ENCODE measurements around the gene VSIG1.
A peak's percentile ranks its signal among the peaks of the same experiment; 100 is the strongest.

DNA sequence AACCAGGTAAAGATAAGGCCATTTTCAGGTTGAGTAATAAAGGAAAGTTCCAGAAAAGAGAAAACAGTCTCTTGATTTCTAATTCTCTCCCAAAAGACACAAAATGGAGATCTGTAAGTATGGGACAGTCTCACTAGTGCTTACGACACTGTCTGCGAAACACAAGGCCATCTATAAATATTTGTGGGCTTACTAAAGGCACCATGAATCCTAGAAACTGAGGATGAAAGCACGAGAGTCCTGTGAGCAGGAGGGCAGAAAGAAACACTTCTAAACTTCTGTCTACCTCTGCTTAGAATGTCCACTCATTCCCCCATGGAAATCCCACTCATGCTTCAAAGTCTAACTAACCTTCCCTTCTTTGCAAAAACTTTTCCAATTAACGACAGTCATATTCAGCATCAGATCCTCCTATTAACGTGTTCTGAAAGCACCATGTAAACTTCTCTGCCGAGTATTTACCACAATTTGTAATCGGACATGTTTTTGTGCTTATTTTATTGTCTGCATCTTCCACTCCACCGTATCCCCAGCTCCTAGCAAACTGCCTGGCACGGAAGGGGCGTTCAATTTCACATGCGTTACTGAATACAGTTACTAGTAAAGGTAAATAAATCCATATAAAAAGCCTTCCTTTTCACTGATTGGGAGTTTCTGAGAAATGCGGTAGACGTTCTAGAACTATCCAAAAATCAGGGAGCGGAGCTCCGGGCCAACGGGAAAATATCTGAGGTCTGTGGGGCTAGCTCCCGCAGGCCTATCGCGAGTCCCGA, 45.8 kb downstream of the VSIG1 start:
- no peak for TF ChIP-seq BHLHE40 (IDR thresholded peaks at IDR 0.05; ENCODE audit: borderline replicate concordance)
- no peak for TF ChIP-seq ARNT (IDR thresholded peaks at IDR 0.05)
- TF ChIP-seq, protein P1, sequence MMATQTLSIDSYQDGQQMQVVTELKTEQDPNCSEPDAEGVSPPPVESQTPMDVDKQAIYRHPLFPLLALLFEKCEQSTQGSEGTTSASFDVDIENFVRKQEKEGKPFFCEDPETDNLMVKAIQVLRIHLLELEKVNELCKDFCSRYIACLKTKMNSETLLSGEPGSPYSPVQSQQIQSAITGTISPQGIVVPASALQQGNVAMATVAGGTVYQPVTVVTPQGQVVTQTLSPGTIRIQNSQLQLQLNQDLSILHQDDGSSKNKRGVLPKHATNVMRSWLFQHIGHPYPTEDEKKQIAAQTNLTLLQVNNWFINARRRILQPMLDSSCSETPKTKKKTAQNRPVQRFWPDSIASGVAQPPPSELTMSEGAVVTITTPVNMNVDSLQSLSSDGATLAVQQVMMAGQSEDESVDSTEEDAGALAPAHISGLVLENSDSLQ (IDR thresholded peaks at IDR 0.05) = no peak
- no peak for TF ChIP-seq NFRKB (IDR thresholded peaks at IDR 0.05)
- TF ChIP-seq ELF4 (IDR thresholded peaks at IDR 0.05) = no peak
- TF ChIP-seq HDGF (IDR thresholded peaks at IDR 0.05; ENCODE audit: borderline replicate concordance) = no peak
- TF ChIP-seq FOXA1 (IDR thresholded peaks at IDR 0.05) = no peak
- no peak for TF ChIP-seq SP1 (IDR thresholded peaks at IDR 0.05)
- TF ChIP-seq FOXK2 (IDR thresholded peaks at IDR 0.05) = no peak
- no peak for TF ChIP-seq ZNF384 (IDR thresholded peaks at IDR 0.05)
- no peak for TF ChIP-seq FOXM1 (IDR thresholded peaks at IDR 0.05; ENCODE audit: borderline replicate concordance)
- TF ChIP-seq SUZ12 (IDR thresholded peaks at IDR 0.05) = no peak
- TF ChIP-seq L3MBTL2 (conservative IDR thresholded peaks at IDR 0.05) = 0 out of 2 replicates have a peak, but pooled peaks have one; percentile 10
- TF ChIP-seq LEF1 (IDR thresholded peaks at IDR 0.05; ENCODE audit: borderline replicate concordance) = no peak

Data from HEK293T (cell line).